T47D (cell line): ENCODE measurements around the gene TXNRD1.

Experiments used
- DNase-seq, 2 experiments: peaks; one replicate each; pipeline versions ENCODE4 v3.0.0 to v3.0.0-alpha.2; 2011 to 2012; ENCODE audit warnings: low read depth in 1 of 2, low spot score in 1 of 2
- JUND ChIP-seq: IDR thresholded peaks from 2 replicates; pipeline ENCODE4 v1.6.1; 2012; ENCODE audit warnings: low read depth
- in situ Hi-C: cut with HindIII; loops from 2 replicates; pipeline ENCODE4 v1.10.0; 2016; ENCODE audit warnings: low sequenced_read_pairs, low pct_unique_long_range_greater_than_20kb

The TXNRD1 gene

DNA sequence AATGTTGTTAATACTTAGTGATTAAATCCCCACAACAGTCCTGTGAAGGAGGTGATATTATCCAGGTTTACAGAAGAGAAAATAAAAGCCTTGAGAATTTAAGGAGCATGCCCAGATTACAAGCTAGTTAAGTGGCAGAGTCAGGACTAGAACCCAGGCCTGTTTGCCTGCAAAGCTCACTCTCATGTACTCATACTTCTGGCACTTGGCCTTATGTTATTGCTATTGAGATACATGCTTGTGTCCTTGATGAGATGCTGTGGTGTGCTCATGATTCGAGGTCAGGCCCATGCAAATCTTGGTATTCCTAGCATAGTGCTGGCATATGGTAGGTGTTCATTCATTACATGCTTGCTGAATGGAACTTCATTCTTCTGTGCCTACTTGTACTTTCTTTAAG, 80.4 kb downstream of the TXNRD1 start:
- in situ Hi-C loops: no loop called here
- no peak for TF ChIP-seq JUND
- no peak for DNase-seq

GRCh38 chr12:104296718-104297117, 81.1 kb downstream of the TXNRD1 start:
- peak in 1 of 2 experiments; percentile 74 for DNase-seq
- no peak for TF ChIP-seq JUND
- in situ Hi-C loops: no loop called here

- in situ Hi-C loops: no loop called here
These were observed 82.0 kb downstream of the TXNRD1 start for GRCh38 chr12:104297477-104298113.

DNA sequence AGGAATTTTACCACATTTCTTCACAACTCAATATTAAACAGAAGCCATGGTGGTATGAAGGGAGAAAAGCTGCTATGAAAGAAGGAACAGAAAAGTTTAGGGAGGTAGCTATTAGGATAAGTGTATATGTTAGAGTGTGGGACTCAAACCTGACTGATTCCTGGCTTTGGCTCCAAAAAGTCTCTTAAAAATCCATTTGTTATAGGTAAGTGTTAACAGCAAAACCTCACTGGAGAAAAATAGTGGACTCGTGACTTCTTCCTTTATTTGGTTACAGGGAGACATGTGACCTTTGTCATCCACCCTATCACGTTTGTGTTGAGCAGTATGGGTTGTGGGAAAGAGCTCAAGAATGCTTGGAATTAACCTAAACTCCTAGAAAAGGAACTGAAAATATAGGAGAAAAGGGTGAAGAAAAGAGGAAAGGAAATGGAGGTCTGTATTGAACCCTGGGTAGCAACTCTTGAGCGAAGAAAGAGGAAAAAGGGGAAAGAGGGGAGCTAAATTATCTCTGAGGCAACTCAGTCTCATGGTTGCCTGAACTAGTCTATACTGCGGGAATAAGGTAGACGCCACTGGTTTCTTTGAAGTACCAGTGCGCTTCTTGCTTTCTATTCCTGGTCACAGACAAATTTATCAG, 84.4 kb downstream of the TXNRD1 start:
- no peak for DNase-seq
- no peak for TF ChIP-seq JUND
- in situ Hi-C loops: no loop called here

More at GRCh38 chr12:104297477-104298113, 82.0 kb downstream of the TXNRD1 start:
- peak in 1 of 2 experiments; percentile 54 for DNase-seq
- no peak for TF ChIP-seq JUND

DNA sequence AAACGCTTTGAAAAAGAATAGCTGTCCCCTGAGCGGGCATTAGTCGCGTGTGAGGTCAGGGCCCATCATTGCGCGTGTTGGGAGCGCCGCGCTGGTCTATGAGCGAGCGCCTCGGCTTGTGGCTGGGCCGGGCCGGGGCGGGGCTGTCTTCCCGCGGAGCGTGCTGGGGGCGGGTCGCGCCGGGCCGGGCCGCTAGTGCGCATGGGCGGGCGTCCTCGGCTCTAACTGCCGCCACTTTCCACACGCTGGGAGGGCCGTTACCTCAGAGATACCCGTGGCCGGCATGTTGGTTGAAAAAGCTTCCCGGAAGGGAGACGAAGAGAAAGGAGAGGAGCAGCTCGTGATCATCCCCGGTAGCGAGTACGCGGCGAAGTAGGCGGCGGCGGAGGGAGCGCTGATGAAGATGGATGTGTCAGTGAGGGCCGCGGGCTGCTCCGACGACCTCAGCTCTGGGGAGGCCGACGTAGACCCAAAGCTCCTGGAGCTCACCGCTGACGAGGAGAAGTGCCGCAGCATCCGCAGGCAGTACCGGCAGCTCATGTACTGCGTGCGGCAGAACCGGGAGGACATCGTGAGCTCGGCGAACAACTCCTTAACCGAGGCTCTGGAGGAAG, 88.1 kb downstream of the TXNRD1 start, which contains the start of gene EID3:
EID3 (plus strand) TSS at position 202 of the 614 bp plus-strand sequence; CDS start at position 398, 196 bp downstream.
- no peak for DNase-seq
- in situ Hi-C loops: no loop called here
- no peak for TF ChIP-seq JUND

DNA sequence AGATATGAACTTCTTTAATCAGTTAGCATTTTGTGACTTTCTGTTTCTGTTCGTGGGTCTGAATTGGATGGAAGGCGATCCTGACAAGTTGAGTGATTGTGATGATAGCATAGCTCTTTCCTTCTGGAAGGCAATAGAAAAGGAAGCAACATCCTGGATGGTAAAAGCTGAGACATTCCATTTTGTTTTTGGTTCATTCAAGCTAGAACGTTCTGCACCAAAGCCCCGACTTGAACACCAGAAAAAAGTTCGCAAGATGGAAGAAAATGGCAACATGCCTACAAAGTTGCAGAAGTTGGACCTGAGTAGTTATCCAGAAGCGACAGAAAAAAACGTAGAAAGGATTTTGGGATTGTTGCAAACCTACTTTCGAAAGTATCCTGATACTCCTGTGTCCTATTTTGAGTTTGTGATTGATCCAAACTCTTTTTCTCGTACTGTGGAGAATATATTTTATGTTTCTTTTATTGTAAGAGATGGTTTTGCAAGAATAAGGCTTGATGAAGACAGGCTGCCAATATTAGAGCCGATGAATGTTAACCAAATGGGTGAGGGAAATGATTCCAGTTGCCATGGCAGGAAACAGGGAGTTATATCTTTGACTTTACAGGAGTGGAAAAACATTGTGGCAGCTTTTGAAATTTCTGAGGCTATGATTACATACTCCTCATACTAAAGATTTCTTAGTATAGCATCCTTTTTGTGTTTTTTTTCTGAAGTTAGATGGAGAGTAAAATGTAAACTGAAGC, 88.9 kb downstream of the TXNRD1 start:
- in situ Hi-C loops: no loop called here
- no peak for TF ChIP-seq JUND
- no peak for DNase-seq

DNA sequence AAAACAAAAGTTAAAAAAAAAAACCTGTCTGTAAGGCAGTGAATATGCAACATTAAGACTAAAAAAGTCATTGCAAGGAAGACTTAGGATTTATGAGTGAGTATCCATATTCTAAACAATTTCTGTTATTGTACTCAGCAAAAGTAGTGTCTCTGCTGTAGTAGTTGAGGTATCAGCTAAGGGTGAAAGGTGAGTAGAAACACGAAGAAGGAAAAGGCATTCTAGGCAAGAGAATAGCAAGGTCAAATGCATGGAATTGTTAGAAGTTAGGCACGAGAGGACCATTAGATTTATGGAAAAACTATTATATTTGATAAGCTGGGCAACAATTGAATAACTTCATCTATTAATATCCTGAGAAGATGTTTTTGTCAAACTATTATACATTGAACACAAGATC, 89.8 kb downstream of the TXNRD1 start:
- DNase-seq: no peak
- in situ Hi-C loops: no loop called here
- TF ChIP-seq JUND: no peak

- DNase-seq: no peak
- in situ Hi-C loops: no loop called here
- no peak for TF ChIP-seq JUND
These were observed 90.8 kb downstream of the TXNRD1 start for GRCh38 chr12:104306376-104306775.

- in situ Hi-C loops: no loop called here
These were observed 91.5 kb downstream of the TXNRD1 start for GRCh38 chr12:104306943-104307654.

DNA sequence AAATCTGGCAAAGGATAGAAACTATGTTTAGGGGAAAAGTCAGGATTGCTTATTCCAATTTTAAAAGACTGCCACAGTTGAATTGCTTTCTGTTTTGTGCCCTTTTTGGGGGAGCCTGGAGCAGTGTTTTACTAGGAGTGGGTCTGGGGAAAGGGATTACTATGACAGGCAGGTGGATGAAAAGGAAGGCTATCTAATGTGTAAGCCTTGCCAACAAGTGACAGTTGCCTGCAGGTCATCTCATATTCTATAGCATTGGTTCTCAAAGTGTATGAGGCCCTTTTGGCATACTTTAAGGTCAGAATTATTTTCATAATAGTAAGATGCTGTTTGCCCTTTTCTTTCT, 92.0 kb downstream of the TXNRD1 start:
- no peak for DNase-seq
- in situ Hi-C loops: no loop called here
- TF ChIP-seq JUND: no peak

More at GRCh38 chr12:104306943-104307654, 91.5 kb downstream of the TXNRD1 start:
- TF ChIP-seq JUND: no peak
- DNase-seq: no peak

GRCh38 chr12:104309446-104309993, 93.9 kb downstream of the TXNRD1 start:
- in situ Hi-C loops: no loop called here
- no peak for DNase-seq
- TF ChIP-seq JUND: no peak
